SHP77 (cell line): ENCODE data around the gene OR52B6.
"Not testable (repeated sequence)": the region's sequence is repeated elsewhere in the genome, so short reads cannot be mapped to it uniquely, and the experiment has no call there.

Source experiments
- DNase-seq, 2 experiments: peaks; one replicate each; lab custom pipeline; 2025; lab: John Stamatoyannopoulos, UW

Gene OR52B6, protein sequence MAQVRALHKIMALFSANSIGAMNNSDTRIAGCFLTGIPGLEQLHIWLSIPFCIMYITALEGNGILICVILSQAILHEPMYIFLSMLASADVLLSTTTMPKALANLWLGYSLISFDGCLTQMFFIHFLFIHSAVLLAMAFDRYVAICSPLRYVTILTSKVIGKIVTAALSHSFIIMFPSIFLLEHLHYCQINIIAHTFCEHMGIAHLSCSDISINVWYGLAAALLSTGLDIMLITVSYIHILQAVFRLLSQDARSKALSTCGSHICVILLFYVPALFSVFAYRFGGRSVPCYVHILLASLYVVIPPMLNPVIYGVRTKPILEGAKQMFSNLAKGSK

DNA sequence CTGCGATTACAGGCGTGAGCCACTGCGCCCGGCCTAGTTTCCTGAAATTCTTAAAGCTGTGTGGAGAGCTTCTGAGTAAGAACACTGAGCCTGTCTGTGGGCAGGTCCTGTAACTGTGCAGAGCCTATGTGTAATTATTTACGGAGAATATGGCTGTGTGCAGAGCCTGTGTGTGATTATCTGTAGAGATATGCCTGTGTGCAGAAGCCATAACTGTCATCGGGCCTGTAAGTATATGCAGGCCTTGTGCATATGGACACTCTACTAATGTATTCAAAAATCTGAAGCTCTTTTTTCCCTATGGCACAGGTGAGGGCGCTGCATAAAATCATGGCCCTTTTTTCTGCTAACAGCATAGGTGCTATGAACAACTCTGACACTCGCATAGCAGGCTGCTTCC is at the start of gene OR52B6:
Gene OR52B6, plus strand, starts transcription at position 301 of the 400 bp plus-strand sequence. Its CDS starts 0 bp downstream, at position 301.
- no peak for DNase-seq

DNA sequence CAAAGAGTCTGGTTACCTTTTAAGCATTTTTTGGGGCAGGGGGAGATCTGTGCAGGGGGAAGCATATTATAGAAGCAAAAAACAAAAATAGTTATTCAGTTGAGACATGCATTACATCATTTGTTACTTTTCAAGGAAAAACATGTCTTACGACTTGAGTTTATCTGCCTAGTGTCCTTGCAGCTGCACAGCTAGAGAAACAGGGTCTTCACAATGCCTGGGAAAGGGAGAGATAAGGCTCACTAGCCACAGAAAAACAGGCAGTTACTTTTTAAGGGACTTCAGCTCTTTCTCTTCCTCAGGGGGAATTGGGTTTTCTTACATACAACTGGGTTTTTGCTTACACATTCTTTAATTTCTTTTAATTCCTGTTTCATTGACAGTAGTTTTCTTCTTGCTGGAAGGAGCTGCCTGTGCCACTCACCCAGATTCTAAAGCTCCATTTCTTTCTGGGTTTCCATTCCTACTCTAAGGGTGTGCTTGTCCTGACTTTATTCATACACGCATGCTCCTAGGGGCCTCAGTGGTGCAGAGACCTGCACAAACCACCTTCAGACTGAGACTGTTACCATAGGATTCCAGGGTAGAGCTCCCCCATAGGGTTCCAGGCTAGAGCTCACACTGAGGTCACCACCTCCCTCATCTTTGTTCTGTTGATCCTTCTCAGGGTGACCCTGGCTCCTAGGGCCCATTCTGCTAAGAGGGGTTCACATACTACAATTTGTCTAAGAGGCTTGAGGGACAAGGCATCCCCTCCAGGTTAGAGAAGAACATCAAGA is 49.4 kb upstream of the OR52B6 start:
- no peak for DNase-seq

DNA sequence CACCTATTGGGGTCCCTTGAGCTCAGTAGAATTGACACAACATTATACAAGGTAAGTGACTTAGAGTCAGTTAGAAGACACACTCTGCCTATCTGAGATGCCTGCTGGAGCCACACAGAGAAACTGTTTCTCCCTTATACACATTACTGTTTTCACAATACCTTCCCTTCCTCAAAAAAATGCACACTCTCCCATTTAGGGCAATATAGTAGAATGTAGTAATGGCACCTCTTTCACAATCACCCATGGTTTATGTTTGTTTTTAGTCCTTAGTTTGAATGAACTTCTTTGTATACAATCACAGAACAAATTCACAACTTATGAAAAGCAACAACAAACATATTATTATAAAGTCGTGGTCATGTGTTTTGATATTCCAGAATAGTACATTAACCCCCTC is 46.6 kb upstream of the OR52B6 start:
- no peak for DNase-seq

DNA sequence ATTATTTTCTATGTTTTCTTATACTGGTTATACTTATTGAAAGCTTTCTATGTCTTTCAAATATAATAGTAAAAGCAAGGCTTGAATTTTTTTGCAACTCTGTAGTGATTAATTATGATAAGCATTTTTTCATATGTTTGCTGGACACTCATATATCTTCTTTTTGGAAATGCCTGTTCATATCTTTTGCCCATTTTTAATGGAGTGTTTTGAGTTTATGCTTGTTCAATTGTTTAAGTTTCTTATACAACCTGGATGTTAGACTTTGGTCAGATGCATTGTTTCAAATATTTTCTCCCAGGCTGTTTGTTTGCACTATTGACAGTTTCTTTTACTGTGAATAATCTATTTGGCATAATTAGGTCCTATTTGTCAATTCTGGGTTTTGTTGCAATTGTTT is 44.2 kb upstream of the OR52B6 start:
- DNase-seq, result no peak

DNA sequence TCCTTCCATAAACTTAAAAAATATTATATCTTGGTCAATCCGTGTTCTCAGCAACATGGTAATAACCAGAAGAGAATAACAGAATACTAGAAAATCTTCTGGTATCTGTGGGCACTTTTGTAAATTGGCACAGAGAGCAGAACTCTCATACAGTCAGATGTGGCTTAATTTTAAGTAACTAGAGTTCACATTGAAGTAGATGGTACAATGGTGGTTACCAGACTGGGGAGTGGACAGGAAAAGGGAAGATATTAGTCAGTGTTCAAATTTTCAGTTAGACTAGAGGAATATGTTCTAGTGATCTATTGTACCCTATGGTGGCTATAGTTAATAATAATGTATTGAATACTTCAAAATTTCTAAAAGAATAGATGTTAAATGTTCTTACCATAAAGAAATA is 39.2 kb upstream of the OR52B6 start:
- no peak for DNase-seq

DNA sequence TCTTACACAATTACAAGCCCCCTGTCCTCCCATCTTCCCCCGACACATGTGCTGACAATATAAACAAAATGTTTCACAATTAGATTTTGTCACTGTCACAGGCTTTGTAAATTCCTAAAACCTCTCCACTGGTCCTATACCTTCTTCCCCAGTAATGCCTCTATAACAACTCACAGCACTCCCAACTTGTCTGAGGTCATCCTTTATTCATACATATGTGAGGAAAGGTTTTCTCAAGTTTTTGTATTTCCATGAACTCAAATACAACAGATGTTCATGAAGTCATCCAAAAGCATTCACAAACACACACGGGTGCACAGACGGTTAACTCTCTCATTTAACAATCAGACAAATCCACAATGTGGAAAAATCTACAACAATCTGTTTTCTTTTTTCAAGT is 34.2 kb upstream of the OR52B6 start:
- no peak for DNase-seq

DNA sequence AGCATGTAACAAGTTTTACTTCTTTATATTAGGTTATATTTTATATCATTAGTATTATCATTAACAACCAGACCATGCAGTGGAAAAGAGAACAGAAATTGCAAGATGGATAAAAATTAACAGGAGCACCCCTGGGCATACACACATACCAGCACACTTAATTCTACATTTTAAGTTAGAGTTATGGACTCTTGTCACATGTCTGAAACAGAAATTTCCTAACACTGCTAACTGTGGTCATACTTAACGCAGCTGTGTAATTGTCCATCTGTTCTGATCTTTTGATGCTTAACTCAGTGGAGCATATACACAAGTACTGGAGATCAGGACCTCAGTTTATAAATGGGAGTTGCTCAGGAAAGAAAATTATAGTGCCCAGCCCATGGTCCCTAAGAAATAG is 32.7 kb upstream of the OR52B6 start:
- no peak for DNase-seq

DNA sequence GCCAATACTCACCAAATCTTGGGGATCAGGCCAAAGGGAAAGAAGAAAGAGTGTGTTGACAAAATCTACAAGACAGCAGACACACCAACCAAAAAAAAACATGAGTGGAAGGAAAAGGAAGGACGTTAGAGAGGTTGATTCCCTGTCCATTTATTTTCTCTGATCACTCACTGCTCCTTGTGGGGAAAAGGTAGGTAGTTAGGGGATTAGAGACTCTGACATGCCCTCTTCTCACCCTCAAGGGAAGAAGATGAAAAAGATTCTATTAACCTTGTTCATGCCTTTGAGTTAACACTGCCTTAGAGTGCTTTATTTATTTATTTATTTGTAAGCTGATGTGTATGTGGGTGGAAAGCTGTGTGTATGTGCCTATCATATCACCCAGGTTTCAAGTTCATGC is 32.2 kb upstream of the OR52B6 start, which contains the start of gene OR52H1:
Gene OR52H1, minus strand, starts transcription at position 101 of the 400 bp plus-strand sequence. CDS start 3,035 bp downstream, outside the sequence.
- no peak for DNase-seq

DNA sequence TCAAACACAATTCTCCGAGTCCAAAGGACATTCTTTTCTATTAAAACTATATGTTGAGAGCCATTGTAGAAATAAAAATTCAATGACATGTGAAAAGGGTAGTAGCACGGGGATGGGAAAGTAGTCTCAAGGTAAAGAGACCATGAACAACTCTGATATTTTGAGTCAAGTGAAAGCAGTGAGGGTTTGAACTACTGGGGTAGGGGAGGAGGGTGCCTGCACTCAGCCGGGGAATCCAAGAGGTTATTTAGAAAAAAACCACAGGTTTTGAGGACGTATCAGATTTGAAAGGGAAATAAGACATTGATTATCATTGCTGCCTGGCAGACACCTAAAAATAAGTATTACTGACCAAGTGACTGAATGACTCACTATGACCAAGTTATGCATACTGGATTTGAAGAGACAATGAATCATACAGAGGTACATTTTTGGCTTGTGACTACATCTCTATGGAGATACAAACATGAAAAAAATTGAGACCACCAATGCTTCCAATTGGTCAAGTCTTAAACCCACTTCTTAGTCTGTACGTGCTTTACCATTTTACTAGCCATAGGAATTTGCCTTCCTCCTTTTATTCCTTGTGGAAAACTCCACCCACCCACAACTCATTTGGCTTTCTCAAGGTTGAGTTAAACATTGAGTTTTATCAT is 30.1 kb upstream of the OR52B6 start:
- no peak for DNase-seq

DNA sequence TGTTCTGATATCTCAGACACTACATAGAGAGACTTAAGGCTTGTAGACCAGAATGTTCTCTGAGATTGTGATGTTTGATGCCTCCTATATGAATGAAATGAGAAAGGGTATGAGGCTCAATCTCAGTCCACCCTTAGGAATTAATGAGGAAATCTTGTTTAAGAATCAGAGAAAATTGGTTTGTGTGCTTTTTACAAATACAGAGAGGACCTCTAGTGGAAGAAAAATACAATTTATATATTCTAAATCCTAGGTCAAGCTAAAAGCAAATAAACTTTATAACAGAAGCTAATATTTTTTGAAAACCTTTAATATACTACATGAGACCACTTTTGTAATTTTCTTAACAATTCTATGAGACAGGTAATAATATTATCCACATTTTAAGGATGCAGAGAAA is 27.3 kb upstream of the OR52B6 start:
- DNase-seq, result no peak

DNA sequence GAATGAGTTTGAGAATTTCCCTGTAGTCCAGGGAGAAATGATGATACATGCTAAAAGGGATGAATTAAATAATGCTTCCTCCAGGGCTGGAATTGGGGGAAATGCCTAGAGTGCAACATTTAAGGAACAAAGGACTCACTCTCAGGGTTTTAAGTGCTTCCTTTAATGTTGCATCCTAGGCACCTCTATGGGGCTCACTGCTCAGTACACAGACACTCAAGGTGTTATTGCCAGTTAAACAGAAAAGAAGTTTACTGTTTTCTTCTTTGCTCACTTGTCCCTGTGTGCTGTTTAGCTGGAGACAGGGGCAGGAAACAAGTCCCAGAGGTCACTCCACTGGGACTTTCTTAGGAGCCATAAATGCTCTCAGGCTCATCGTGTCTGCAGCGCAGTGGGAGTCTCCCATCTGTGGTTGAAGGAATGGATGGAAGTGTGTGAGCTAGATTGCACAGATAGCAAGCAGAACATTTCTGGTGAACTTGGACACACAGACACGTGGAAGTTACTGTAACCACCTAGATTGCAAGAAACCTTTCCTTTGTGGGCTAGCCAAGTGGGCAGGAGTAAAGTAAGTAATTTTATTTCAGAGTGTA is 24.0 kb upstream of the OR52B6 start:
- DNase-seq, result no peak

DNA sequence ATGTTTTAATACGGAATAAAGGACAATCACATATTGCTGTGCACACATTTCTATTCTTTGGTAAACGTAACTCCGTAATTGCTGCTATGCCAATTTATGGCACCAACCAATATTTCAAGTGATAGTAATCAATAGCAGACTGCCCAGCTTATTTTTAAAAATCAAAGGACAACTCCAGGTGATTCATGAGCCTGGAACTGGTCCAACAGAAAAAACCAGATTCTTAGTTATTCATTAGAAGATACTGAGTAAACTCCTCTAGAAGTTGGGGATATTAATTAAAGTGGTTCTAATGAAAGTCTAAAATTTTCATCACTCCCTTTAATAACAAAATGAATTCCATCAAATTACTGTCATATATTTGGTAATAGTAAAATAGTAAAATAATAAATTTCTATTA is 22.9 kb upstream of the OR52B6 start:
- no peak for DNase-seq

DNA sequence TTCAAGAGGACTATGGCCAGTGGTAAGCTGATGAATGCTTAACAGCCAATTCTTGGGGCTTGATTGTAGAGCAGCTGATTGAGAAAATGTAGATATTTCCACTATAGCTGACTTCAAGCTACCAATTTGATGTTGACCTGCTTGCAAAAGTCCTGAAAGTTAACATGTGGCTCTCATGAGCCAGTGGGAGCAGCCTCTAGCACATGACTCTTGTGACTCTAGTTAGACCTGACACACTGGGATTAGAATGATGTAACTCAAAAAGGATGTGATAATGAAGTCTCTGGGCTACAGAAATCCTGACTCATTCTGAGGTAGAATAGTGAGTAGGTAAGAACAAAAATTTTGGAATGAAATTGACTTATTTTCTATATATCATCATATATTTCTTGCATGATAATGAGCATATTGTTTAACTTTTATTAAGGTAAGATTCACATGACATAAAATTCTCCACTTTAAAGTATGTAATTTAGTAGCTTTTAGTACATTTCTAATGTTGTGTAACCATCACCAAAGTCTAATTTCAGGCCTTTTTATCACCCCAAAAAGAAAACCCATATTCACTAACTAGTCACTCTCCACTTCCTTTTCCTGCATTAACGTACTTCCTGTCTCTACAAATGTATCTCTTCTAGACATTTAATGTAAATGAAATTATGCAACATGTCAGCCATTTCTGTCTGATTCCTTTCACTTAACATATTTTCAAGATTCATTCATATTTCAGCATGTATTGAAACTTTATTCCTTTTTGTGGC is 16.2 kb upstream of the OR52B6 start:
- DNase-seq, result no peak

DNA sequence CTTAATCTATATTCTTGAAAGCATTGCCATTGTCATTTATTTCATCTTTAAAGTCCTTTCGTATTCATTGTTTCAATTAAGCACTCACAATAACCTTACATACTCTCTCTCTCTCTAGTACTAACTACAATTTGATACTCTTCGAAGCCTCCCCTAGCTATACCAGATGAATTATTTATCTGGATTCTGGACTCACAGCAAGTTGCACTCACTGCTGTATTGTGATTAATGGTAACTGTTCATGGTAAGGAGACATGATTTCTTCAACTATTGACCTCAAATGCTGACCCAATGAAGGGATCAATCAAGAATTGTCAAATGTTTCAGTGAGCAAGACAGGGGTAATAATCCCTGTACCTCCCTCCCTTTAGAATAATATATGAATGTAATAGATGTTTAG is 6.0 kb upstream of the OR52B6 start:
- no peak for DNase-seq

DNA sequence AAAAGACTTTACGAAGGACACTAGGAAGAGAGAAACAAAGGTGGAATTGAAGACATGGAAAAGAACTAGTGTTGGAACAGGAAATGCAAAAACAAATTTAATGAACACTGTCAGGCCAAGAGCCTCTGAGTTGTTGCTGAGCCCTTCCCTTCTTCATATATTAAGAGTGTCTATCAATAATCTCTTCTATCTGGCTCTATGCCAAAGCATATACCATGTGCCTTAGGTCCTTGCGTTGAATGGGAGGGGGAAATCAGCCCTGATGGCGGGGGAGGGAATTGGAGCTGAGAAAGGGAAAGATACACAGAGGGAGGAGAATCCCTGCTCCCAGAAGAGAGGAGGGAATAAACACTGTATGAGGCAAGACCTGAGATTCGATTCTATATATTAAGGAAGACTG is 5.5 kb upstream of the OR52B6 start:
- DNase-seq, result no peak

DNA sequence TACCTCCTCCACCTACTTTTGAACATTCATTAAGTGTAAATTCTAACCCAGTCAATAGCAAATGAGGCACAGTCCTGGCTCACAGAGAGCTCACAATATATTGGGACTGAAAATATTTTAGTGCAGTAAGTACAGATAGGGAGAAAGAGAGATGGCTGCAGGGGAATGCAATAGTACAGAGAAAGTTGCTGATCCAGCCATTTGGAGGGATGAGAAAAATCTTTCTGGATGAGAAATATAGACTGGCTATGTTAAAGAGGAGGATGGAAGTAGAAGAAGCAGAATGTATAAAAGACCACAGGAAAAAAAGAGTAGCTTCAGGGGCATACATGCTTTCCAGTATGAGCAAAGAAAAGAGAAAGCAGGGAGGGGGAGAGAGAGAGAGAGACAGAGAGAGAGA is 3.6 kb upstream of the OR52B6 start:
- DNase-seq, result no peak

DNA sequence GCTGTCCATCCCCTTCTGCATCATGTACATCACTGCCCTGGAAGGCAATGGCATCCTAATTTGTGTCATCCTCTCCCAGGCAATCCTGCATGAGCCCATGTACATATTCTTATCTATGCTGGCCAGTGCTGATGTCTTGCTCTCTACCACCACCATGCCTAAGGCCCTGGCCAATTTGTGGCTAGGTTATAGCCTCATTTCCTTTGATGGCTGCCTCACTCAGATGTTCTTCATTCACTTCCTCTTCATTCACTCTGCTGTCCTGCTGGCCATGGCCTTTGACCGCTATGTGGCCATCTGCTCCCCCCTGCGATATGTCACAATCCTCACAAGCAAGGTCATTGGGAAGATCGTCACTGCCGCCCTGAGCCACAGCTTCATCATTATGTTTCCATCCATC is 337 bp downstream of the OR52B6 start:
- DNase-seq, result no peak

DNA sequence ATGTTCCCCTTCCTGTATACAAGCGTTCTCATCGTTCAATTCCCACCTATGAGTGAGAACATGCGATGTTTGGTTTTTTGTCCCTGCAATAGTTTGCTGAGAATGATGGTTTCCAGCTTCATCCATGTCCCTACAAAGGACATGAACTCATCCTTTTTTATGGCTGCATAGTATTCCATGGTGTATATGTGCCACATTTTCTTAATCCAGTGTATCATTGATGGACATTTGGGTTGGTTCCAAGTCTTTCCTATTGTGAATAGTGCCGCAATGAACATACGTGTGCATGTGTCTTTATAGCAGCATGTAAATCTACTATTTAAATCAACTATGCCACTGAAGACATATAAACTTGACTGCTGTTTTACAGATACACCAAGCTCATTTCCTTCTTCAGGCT is 3.8 kb downstream of the OR52B6 start:
- DNase-seq, result not testable (repeated sequence)

DNA sequence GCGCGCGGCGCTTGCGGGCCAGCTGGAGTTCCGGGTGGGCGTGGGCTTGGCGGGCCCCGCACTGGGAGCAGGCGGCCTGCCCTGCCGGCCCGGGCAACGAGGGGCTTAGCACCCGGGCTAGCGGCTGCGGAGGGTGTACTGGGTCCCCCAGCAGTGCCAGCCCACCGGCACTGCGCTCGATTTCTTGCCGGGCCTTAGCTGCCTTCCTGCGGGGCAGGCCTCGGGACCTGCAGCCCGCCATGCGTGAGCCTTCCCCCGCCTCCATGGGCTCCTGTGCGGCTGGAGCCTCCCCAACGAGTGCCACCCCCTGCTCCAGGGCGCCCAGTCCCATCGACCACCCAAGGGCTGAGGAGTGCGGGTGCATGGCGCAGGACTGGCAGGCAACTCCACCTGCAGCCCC is 9.2 kb downstream of the OR52B6 start:
- not testable (repeated sequence) for DNase-seq

DNA sequence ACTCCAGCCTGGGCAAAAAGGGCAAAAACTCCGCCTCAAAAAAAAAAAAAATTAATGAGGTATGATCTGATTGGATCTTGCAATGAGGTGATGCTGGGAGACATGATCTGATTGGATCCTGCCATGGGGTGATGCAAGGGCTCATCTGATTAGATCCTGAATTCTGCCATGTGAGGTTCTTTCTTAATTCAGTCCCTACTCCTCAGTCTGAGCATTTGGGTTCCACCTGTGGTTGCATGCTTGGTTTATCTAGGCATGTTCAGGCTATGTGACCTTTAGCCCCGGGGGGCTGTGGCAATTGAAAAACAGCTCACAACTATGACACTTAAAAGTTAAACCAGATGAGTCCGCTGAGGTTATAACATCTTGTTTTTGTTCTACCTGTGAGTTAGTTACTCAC is 10.9 kb downstream of the OR52B6 start:
- no peak for DNase-seq

DNA sequence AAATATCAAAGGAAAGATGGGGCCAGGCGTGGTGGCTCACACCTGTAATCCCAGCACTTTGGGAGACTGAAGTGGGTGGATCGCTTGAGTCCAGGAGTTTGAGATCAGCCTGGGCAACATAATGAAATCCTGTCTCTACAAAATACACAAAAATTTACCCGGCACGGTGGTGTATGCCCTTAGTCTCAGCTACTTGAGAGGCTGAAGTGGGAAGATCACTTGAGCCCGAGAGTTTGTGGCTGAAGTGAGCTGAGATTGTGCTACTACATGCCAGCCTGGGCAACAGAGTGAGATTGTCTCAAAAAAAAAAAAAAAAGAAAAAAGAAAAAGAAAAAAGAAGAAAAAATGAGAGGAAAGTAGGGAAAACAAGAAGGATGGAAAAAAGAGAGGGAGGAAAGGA is 11.9 kb downstream of the OR52B6 start:
- no peak for DNase-seq

DNA sequence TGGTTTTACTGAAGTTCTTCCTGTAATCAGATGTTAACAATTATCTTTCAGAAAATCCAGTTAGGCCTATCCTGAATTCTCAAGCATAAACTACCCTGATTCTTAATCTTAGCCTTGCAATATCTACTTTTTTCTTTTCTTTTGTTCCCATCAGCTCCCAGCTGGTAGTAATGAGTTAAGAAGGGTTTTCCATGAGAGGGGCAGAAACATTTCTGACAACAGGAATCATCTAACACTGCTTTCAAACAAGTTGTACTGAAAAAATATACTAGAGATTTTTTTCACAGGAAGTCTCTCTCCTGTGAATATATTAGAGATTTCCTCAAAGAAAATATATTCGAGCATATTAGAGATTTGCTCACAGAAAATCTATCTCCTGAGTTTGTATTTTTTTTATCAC is 12.5 kb downstream of the OR52B6 start:
- DNase-seq, result no peak
